HG03457 (cell line): Measurements from ENCODE around the gene TRAPPC6A.

ENCODE experiments used
- ATAC-seq: cut with Tn5 transposase; IDR thresholded peaks from one replicate; pipeline ENCODE4 v1.9.1; 2021; ENCODE audit warnings: moderate number of reproducible peaks; ENCODE audit not compliant: unreplicated experiment

The TRAPPC6A gene, protein sequence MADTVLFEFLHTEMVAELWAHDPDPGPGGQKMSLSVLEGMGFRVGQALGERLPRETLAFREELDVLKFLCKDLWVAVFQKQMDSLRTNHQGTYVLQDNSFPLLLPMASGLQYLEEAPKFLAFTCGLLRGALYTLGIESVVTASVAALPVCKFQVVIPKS

DNA sequence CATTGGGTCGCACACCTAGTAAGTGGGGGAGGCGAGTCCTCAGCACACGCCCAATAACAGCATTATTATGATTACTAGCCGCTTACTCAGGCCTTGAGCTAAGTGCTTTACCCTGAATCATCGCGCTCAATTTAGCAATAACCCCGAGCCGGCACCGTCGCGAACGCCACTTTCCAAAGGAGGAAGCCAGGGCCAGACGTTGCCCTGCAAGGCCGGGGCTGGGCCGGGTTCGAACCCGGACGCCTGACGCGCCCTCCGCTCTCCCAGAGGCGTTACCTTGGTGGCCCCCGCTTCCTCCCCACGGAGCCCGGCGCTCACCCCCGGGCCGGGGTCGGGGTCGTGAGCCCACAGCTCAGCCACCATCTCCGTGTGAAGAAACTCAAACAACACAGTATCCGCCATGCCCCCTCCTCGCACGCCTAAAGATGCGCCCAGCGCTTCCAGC is at the start of gene TRAPPC6A:
Gene TRAPPC6A (minus strand): TSS at position 421 of the 445 bp plus-strand sequence. CDS start 19 bp downstream, at position 402.
- ATAC-seq: no peak

DNA sequence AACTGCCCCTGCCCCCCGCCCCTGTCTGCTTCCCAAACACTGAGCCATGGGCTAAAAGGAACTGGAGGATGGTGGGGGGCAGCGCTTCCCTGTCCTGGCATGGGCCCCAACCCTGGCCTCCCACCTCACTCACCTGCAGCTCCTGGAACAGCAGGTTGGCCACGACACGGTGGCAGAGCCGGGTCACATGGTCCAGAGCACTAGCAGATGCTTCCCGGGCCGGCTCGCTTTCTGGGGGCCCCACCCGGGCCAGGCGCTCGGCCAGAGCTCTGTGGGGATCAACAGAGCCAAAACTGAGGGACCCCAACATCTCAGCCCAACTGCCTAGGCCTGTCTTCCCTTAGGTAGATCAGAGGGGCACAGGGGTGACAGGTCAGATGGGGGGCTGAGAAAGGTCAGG is 46.6 kb upstream of the TRAPPC6A start:
- ATAC-seq: no peak

DNA sequence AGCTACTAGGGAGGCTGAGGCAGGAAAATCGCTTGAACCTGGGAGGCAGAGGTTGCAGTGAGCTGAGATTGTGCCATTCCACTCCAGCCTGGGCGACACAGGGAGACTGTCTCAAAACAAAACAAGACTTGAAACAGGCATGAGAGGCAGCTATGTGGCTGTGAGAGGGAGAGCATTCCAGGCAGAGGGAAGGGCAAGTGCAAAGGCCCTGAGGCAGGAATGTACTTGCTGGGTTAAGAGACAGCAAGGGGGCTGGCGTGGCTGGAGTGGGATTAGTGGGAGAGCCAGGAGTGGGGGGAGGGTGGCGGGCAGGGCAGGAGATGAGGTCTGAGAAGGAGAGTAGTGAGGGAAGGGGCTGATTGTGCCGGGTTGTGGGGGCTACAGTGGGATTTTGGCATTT is 45.8 kb upstream of the TRAPPC6A start:
- no peak for ATAC-seq

DNA sequence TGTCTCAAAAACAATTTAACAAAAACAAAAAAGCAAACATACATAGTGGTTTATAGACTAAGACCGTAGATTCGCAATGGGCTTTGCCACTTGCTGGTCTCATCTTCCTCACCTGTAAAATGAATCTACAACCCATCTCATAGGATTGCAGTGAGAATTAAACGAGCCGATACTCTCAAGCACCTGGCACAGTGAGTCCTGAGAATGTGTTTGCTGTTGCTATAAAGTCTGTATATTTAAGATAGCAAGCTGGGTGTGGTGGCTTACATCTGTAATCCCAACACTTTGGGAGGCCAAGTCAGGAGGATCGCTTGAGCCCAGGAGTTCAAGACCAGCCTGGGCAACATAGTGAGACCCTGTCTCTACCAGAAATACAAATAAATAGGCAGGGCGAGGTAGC is 44.7 kb upstream of the TRAPPC6A start:
- no peak for ATAC-seq

DNA sequence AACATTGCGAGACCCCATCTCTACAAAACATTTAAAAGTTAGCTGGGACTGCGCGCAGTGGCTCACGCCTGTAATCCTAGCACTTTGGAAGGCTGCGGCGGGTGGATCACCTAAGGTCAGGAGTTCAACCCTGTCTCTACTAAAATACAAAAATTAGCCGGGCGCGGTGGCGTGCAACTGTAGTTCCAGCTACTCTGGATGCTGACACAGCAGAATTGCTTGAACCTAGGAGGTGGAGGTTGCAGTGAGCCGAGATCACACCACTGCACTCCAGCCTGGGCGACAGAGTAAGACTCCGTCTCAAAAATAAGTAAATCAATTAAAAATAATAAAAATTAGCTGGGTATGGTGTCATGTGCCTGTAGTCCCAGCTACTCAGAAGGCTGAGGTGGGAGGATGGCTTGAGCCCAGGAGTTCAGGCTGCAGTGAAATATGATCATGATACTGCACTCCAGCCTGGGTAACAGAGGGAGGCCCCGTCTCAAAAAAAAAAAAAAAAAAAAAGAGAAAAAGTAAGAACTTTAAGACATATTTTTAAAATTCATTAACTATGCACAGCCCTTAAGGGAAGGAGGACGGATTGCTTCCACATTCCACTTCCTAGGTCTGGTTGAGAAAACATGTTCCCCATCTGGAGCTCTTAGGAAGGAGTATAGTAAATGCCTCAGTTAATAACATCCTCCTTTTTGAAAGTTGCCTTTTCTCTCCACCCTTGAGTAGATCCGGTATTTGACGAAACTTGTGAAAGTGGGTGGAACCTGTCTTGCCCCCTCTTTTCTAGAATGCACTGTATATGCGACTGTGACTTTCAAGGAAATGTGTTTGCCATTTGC is 41.1 kb upstream of the TRAPPC6A start:
- no peak for ATAC-seq

DNA sequence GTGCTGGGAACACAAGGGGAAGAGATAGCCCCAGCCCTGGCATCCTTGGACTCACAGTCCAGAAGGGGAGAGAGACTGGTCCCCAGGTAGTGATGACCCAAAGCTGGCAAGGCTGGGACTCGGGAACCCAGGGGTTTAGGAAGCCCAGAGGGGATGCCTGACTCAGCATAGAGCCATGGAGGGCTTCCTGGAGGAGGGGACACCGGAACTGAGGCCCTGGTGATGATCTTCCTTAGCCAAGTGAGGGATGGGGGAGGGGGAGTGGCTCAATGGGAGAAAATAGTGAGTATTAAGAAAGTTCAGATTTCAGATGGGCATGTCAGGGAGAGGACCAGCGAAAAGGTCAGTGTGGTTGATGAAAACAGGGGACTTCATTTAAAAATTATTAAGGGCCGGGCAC is 40.4 kb upstream of the TRAPPC6A start:
- no peak for ATAC-seq

DNA sequence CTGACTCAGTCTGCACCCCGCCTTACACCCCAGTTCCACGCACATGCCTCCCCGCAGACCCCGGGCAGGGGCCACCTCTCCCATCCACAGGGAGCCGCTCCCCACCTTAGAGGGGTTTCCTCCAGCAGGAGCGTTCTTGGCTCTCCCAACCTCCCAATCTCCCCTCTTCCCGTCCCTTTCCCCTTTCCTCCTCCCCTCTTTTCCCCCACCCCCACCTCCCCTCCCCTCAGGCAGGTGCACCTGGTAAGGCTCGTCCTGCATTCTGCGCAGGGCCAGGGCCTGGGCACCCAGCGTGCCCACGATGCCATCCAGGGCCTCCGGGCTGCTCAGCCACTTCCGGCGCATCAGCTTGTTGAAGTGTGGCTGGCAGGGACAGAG is 39.9 kb upstream of the TRAPPC6A start:
- ATAC-seq: no peak

DNA sequence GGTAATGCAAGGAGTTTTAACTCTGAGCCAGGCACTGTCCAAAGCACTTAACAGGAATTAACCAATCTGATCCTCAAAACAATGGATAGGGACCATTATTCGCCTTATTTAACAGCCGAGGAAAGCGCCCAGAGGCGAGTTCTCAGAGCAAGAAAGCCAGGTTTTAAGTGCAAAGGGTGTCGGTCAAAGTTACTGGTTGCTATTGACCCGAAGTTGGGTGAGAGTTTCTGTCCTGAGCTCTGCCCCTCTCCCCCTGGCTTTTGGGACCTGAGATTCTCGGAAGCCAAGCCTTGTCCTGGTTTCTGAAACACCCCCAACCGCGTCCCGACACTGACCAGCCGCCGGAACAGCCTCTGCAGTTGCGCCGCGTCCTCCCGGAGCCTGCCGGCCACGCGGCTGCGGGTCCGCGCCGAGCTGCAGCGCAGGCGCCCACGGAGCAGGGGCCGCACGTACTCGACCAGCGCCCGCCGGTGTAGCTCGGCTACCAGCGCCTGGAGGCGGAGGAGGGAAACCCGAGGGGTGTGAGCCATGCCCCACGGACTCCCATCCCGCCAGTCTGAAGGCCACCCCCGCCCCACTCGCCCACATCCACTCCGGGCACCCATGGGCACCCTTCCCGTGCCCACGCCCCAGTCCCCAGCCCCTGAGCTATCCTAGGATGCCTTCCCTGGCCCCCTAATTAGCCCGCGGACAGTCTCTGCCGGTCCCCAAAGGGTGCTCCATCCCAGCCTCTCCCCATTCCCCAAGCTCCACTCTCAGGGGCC is 39.3 kb upstream of the TRAPPC6A start:
- no peak for ATAC-seq

DNA sequence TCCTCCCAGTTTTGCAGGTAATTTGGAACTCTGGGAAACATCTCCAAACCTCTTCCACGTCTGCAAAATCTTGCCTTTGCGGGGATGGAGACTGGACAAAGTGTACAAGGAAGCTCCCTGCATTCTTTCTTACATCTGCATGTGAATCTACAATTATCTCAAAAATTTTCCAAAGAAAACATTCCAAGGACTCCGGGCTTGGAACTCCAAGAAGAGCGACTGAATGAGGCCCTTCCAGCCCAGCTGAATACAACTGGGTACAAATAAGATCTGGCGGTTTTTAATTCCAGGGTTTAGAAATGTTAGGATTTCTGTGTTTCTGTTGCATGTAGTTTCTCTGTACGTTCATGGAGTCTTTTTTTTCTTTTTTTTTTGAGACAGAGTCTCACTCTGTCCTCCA is 38.6 kb upstream of the TRAPPC6A start:
- ATAC-seq: no peak

DNA sequence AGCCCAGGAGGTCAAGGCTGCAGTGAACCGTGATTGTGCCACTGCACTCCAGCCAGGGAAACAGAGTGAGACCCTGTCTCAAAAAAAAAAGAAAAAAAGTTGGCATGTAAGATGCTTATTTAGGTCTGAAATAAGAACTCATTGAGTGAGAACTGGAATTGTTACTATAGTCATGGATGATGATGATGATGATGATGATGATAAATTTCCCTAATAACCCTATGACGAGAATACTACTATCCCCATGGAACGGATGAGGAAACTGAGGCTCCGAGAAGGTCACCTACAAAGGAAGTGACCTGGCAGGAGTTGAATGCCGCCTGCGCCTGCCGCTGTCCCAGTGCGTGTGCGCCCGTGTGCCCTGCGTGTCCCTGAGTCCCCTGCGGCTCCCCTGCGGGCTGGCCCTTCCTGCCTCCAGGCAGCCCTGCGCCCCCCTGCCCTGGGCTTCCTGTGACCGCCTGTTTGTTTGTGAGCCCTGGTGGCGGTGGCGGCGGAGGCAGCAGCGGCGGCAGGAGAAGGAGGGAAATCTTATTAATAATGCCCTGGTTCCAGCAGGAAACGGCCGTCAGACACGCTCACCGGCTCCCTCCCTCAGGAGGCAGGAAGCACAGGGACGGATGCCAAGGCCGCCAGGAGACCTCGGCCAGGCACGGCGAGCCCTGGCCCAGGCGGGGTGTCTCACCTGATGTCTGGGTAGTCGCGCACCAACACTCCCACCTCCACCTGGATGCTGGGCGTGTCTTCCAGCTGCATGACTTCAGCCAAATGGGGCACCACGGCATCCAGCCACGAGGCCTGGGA is 37.6 kb upstream of the TRAPPC6A start:
- ATAC-seq: no peak

DNA sequence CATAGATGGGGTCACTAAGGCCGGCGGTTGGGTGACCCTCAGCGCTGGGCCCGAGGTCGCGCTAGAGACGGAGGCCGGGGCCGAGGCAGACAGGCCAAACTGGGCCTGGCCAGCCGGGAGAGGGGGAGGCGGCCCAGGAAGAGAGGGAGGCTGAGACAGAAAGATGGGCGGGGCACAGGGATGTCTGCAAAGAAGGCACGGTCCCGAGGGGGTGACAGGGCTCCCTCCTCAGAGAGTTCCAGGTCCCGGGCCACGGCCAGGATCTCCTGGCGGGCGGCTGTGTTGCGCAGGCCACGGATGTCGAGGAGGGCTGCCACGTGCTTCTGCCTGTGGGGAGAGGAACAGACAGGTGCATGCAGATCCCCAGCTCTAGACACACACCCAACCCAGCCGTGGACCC is 35.0 kb upstream of the TRAPPC6A start:
- no peak for ATAC-seq

DNA sequence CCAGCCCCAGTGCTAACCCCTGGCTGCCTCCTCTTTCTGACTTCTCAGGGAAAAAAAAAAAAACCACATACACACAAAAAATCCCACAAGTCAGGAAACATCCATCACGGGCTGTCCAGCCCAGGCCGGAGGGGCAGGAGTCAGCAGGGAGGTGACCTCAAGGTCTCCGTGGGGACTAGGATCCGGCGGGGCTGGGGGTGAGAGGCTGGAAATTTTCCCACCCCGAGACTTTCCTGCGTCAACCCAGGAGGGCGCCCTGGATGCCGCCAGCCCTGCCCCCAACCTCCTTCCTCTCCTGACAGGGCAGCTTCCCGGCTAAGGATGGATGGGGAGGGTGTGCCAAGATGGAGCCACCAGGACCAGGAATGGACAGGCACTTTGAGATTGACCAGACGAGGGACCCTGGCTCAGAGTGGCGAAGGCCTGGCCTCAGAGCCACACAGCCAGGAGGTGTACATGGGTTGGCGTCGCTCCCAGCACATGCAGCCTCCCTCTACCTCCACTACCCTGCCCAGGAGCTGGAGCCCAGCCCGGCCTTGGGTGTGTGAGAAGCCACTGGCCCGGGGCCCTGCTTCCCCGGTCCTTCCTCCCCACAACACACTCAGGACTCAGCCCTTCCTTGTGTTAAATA is 33.8 kb upstream of the TRAPPC6A start:
- ATAC-seq: no peak

DNA sequence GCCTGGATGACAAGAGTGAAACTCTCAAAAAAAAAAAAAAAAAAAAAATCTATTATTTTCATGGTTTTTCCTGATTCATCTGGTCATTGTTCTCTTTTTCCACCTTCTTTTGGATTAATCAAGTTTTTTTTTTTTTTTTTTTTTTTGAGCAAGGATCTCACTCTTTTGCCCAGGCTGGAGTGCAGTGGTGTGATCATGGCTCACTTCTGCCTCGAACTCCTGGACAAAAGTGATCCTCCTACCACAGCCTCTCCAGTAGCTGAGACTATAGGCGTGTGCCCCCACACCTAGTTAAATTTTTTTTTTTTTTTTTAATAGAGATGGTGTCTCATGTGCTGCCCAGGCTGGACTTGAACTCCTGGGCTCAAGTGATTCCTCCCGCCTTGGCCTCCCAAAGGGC is 28.3 kb upstream of the TRAPPC6A start:
- no peak for ATAC-seq

DNA sequence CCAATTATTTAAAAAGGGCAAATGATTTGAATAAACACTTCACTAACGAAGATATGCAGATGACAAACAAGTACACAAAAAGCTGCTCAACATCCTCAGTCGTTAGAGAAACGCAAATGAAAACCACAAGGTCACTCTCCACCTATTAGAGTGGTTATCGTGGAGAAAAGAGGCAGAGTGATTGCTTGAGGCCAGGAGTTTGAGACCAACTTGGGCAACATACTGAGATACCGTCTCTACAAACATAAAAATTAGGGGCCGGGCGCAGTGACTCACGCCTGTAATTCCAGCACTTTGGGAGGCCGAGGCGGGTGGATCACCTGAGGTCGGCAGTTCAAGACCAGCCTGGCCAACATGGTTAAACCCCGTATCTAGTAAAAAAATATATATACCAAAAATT is 27.8 kb upstream of the TRAPPC6A start:
- no peak for ATAC-seq

DNA sequence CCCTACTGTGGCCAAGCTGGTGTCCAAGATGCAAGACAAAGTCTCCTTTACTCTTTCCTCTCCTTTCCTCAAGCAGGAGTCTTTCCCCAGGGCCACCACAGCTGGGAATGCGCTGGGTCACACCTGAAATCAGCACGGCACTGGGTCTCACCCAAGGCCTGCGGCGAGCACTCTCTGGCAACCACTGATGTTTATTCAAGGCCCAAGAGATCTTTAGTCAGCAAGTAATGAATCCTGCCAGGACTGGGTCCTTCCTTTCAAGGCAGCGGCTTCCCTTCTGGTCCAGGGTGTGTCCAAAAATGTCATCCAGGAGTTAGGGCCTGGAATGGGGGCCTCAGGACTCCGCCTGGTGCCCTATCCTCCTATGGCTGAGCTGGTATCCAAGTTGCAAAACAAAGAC is 24.6 kb upstream of the TRAPPC6A start:
- ATAC-seq: no peak

DNA sequence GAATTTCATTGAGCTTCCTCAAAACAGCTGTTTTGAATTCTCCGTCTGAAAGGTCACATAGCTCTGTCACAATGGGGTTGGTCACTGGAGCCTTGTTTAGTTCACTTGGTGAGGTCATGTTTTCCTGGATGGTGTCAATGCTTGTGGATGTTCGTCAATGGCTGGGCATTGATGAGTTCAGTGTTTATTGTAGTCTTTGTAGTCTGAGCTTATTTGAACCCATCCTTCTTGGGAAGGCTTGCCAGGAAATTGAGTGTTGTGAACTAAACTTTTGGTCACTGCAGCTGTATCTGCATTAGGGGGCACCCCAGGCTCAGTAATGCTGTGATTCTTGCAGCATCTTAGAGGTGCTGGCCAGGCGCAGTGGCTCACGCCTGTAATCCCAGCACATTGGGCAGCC is 22.5 kb upstream of the TRAPPC6A start:
- ATAC-seq: no peak

DNA sequence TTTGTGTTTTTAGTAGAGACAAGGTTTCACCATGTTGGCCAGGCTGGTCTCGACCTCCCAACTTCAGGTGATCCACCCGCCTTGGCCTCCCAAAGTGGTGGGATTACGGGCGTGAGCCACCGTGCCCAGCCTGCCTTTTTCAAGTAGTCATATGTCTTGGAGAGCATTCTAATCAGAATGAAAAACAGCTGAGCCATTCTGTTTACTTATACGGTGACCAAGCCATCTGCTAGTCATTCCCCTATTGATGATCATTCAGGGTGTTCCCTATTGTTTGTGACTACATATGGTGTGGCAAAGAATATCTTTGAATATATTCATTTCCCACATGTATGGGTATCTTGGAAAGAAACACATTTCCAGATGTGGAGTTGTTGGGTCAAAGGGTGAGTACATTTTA is 17.7 kb upstream of the TRAPPC6A start:
- no peak for ATAC-seq

DNA sequence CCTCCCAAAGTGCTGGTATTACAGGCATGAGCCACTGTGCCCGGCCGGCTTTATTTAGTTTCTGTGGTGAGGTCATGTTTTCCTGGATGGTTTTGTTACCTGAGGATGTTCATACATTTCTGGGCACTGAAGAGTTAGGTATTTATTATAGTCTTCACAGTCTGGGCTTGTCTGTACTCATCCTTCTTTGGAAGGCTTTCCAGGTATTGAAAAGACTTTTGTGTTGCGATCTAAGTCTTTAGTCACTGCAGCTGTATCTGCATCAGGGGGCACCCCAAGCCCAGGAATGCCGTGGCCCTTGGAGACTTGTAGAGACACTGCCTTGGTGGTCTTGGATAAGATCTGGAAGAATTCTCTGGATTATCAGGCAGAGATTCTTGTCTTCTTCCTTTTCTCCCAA is 13.3 kb upstream of the TRAPPC6A start:
- ATAC-seq: no peak

DNA sequence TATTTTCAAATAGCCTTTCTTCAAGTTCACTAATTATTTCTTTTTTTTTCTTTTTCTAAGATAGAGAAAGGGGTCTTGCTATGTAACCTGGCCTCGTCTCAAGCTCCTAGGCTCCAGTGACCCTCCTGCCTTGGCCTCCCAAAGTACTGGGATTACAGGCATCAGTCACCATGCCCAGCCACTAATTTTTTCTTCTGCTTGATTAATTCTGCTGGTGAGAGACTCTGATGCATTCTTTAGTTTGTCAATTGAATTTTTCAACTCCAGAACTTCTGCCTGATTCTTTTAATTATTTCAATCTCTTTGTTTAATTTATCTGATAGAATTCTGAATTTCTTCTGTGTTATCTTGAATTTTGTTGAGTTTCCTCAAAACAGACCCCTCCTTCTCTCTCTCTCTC is 11.9 kb upstream of the TRAPPC6A start:
- no peak for ATAC-seq

DNA sequence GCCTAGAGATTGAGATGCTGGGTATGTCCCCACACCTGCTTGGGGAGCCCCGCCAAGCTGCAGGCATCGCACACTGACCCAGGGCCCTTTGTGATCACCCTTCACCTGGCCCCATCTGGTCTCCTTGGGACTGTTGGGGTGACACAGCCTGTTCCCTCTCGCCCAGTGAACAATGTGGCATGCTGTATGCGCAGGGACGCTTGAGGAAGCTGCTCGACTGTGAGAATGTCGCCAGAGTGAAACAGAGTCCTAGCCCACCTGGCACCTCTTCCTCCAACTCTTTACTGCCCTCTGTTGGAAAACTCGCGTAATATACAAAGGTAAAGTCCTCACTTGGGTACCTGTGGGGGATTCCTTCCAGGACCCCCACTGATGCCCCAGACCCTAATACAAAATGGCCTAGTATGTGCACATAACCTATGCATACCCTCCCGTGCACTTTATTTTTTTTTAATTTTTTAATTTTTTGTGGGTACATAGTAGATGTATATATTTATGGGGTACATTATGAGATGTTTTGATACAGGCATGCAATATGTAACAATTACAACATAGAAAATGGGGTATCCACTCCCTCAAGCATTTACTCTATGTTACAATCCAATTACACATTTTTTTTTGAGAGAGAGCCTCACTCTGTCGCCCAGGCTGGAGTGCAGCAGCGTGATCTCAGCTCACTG is 9.5 kb upstream of the TRAPPC6A start:
- ATAC-seq: no peak
